GM18498 (cell line): Measurements from ENCODE around the gene WFIKKN2.

Experiments used
- ATAC-seq: cut with Tn5 transposase; IDR thresholded peaks from one replicate; pipeline ENCODE4 v1.9.1; 2021; ENCODE audit warnings: mild to moderate bottlenecking, moderate library complexity; ENCODE audit not compliant: unreplicated experiment

The WFIKKN2 gene

DNA sequence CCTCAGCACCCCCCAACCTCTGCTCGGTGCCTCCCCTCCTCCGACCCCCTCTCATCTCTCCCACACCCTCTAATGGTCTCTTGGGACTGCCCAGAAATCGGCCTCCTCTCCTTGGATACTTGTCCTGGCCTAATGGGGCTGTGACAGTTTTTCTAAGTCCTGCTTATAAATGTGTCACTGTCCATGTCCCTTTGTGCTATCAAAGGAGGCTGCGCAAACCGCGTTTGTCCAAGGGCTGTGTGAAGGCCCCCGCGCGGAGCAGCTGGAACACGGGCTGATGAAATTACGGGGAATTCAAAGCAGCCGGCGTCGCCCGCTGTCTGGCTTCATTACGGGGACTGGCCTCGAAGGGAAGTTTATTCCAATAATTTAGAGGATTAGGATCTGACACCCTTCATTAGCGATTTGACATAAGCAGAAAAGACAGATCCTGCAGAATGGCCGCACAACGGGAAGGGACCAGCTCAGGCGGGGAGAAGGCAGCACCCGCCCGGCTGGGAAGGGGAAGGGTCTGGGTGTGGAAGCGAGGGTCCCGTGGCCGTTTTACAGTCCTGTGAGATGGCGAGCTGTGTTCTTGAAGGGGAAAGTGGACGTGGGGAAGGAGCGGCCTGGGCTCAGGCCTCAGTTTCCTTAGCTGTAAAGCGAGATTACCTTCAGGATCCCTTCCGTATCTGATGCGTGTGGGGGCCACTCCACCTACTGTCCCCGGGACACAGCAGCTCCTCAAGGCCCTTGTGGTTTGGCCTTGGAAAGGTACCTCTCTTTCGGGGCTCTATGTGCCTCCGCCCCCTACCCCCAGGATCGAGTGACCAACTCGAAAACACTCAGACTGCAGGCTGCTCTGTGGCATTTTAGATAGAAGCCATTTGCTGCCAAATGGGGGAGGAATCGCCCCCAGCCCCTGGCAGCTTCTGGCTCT lies 1.6 kb upstream of the WFIKKN2 start:
- ATAC-seq: no peak

GRCh38 chr17:50834429-50835300 lies 721 bp upstream of the WFIKKN2 start:
- ATAC-seq: no peak

DNA sequence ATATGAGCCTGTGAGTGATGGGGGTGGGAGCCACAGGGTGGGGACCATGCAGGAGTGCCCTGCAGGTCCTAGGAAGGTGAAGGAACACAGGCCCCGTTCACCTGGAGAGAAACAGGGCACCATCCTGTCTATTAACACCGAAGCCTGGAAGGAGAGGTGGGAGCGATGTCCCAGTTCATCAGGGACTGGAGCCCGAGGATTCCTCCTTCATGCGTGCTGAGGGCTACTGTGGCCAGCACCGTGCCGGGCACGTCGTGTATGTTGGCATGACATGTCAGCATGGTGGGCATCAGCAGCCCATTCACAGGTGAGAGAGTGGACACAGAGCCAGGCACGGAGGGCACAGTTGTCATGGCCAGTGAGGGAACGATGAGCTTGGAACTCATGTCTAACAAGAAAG lies 1.4 kb downstream of the WFIKKN2 start:
- no peak for ATAC-seq

GRCh38 chr17:50837286-50837979 lies 2.0 kb downstream of the WFIKKN2 start:
- ATAC-seq: no peak

DNA sequence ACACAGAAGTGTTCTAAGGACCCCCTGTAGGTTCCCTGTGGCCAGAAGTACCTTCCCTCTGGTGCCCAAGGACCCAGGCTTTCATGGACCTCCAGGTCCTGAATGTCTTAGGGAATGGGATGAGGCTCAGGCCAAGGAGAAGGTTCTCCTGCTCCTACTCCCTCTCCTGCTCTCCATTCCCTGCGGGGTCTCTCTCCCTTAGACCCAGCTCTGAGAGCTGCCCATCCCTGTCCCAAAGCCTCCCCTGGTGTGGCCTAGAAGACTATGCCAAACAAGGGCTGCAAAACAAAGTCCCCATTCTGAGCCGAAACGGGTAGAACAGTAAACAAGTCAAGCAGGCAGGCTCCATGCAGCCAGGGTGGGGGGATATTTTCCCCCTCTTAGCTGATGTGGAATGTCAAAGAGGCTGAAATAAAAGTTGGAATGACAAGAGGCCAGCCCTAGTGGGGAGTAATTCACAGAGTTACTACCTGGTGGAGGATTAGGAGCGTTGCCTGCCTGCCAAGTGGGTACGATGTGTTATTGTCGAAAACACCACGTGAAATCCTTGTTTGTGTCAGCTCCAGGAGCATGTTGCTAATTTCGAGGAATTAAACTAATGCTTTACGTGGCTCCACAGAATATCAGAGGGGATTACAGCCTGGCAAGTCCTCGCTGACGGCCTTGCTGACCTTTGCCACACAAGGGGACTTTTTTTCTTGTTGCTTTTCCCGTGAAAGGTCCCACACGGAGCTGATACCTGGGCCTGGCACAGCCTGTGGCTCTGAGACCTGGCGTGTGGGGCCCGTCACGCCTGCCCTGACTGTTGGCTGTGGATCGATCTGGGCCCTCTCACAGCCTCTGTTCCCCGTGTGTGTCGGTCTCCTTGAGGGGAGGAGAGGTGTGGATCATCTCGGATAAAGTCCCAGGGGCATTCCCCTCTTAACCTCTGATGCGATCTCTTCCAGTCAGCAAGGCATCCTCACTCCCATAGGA lies 2.9 kb downstream of the WFIKKN2 start:
- ATAC-seq: no peak

- ATAC-seq: no peak
These were observed 4.4 kb downstream of the WFIKKN2 start for GRCh38 chr17:50839591-50840310.

GRCh38 chr17:50840311-50840851 lies 5.0 kb downstream of the WFIKKN2 start:
- ATAC-seq: no peak

GRCh38 chr17:50841277-50841948 lies 6.0 kb downstream of the WFIKKN2 start:
- ATAC-seq: no peak

DNA sequence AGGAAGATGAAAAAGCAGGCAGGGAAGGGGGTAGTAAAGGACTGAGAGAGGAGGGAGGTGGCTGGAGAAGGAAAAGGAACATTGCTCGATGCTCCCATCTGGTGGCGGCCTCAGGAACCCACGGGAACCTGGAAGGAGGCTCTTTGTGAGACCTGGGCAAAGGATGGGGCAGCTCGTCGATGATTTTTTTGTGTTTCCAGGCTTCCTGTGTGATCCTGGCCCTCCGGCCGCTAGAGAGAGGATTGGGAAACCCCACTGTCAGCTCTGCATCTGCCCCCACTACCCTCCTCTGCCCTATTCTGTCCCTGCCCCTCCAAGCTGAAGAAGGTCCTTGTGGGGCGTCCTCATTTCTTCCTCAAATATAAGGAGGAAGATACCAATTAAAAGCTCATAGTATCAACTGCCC lies 6.6 kb downstream of the WFIKKN2 start:
- no peak for ATAC-seq

DNA sequence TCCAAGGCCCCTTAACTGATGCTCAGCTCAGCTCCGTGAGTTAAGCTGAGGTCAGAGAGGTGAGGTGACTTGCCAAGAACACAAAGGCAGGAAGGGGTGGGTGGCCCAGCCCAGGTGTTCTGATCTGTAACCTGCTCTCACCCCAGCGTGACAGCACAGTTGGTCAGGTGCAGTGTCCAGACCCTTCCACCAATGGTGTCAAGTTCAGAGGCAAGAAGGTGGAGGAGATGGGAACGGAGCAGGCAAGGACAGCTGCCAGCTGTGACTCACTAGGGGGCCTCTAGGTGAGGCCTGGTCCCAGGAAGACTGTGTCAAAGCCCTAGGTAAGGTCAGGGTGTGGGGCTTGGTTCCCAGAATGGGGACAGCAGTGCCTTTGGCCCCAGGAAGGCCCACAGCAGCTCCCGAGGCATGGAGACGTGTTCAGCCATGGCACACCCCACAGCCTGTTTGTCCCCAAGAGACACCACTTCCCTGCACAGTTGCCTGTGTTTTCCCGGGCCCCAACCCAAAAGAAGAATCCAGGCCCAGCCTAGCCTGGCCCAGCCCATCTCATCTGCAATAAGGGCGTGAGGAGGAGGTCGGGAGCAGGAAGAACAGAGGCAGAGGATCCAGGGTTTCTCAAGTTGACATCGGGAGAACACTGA lies 7.2 kb downstream of the WFIKKN2 start:
- ATAC-seq: no peak

DNA sequence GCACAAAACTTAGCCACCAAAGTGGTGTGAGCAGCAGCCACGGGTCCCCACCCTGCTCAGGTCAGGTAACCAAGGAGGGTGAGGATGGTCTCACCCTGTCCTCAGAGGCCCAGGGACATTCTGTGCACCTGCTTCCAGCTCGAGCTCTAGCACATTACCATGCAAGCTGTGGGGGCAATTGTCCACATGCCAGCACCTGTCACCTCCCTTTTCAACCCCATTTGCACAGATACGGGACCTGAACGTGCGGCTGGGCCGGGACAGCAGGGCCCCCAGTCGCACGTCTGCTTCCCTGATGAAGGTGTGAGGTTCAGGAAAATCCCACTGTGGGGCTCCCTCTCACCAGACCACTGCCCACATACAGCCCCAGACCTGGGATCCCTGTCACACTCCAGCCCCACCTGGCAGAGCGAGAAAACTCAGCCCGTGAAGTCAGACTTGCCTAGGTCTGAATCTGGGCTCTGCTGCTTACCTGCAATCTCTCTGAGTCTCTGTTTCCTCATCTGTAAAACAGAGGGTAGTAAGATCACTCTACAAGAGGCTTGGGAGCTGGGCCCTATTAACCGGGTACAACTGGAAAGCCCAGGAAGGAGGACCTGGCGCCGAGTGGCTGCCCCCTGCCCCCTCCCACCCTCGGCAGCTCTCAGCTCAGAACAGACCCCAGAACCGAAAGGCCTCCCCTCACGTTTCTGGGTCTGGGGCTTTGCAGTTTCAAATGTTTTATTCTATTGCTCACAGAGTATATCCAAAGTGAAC lies 7.9 kb downstream of the WFIKKN2 start:
- no peak for ATAC-seq

DNA sequence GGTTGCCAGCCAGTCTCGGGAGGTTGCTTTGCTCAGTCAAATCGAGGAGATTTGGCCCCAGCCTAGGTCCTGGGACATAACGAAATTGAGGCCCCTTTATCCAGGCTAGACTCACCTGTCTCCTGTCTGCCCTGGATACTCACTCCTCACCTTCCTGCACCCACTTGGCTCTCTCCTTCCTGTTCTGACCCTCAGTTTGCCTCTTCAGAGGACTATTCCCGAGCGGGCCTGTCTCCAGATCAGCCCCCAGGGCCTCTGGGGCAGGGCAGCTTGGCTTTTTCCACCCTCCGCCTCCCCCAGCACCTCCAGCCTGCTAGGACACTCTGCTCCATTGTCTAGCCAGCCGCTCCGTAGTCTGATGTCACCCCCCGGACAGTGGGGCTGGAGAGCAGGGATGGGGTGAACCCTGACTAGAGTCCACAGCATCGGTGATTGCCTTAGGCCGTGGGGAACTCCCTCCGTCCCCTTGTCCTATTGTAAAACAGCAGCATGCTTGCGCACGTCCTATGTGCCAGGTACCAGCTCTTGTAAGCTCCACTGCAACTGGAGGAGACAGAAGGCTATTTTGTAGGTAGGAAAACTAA lies 8.8 kb downstream of the WFIKKN2 start:
- ATAC-seq: no peak

GRCh38 chr17:50845240-50846147 lies 10.1 kb downstream of the WFIKKN2 start:
- ATAC-seq: no peak

DNA sequence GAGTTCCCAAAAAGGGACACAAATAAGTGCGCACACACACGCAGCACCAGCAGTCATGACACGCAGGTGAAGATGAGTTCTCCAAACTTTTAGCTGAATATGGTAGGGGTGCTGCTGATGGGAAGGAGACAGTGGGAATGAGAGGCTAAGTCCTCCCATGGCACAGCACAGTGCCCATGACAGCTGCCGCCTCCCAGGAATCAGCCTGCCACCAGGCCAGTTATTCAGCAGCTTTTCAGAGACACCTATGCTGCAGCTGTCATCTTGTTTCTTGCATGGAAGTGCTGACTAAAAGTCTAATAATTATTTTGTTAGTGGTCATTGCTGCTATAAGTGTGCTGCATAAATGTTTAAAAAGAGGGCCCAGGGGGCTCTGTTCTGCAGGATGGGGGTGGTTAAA lies 12.2 kb downstream of the WFIKKN2 start:
- ATAC-seq: no peak

DNA sequence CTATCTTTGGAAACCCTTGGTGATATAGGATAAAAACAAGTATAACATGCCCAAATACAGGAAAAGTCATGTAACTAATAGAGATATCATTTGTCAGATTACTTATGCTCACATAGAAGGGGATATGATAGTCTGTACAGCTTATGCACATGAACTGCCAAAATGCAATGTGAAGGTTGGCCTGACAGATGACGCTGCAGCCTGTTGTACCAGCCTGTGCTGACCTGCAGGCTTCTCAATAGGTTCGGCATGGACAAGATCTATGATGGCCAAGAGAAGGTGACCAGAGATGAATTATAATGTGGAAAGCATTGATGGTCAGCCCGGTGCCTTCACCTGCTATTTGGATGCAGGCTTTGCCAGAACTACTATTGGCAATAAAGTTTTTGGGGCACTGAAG lies 12.7 kb downstream of the WFIKKN2 start:
- ATAC-seq: no peak

DNA sequence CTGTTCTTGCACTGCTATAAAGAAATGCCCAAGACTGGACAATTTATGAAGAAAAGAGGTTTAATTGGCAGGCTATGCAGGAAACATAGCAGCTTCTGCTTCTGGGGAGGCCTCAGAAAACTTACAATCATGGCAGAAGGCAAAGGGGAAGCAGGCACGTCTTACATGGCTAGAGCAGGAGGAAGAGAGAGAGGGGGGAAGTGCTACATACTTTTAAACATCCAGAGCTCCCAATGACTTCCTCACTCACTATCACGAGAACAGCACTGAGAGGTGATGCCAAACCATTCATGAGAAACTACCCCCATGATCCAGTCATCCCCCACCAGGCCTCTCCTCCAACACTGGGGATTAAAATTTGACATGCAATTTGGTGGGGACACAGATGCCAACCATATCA lies 13.3 kb downstream of the WFIKKN2 start:
- ATAC-seq: no peak
